Activated naive CD4-positive, alpha-beta T cell treated with anti-CD3 and anti-CD28 coated beads, Interleukin-2, amount 50 U/mL, for 24 hours (primary cell): ENCODE results near the gene SRSF1.
A peak's percentile ranks its signal among the peaks of the same experiment; 100 is the strongest.
"Not testable (repeated sequence)": the region's sequence is repeated elsewhere in the genome, so short reads cannot be mapped to it uniquely, and the experiment has no call there.

Source experiments
- H3K27ac Mint-ChIP-seq: one replicate; pipeline ENCODE4 v1.8.0; 2021; ENCODE audit warnings: mild to moderate bottlenecking, mixed read lengths
- H3K27me3 Mint-ChIP-seq: one replicate; pipeline ENCODE4 v1.8.0; 2021; ENCODE audit warnings: mixed read lengths
- H3K36me3 Mint-ChIP-seq: one replicate; pipeline ENCODE4 v1.8.0; 2021; ENCODE audit warnings: mixed read lengths
- H3K4me1 Mint-ChIP-seq: one replicate; pipeline ENCODE4 v1.8.0; 2021; ENCODE audit warnings: mixed read lengths
- H3K4me3 Mint-ChIP-seq: one replicate; pipeline ENCODE4 v1.8.0; 2021; ENCODE audit warnings: mild to moderate bottlenecking, mixed read lengths
- H3K9me3 Mint-ChIP-seq: one replicate; pipeline ENCODE4 v1.8.0; 2021; ENCODE audit warnings: mixed read lengths

SRSF1 gene

GRCh38 chr17:57984936-57985674, 21.9 kb downstream of the SRSF1 start:
- no peaks in the 10 kb centered on the region for H3K9me3 Mint-ChIP-seq
- no peaks in the 10 kb centered on the region for H3K27me3 Mint-ChIP-seq
- peaks cover 5% of the 10 kb centered on the region for H3K36me3 Mint-ChIP-seq
- peak overlapping the region; percentile 55 for H3K27ac Mint-ChIP-seq
- peak overlapping the region; percentile 64 for H3K4me3 Mint-ChIP-seq
- H3K4me1 Mint-ChIP-seq, result peaks cover 84% of the 10 kb centered on the region

DNA sequence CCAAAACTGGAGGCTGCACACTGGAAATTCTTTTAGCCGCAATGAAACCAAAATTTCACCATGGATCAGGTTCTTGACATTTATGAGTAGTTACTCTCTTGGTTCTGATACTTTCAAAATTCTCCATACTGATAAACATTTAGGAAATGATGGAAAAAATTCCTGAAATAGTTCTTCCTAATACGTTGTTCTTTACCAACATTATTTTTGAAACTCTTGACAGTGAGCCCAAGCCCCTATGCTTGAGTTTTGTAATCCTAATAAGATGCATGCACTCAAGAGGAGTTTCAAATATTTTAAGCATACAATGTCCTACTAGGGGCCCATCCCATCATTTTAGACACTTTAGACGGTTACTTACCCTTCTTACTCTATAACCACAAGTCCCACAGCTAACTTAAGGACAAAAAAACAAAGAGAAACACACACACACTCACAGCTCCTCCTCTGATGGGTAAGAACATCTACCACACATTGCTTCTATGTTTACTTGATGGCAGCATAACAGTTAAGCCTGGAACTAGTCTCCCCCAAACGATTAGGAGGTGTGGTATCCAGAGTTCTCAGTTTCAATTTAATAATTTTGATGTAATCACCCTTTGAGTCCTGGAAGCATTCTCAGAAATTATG, 22.7 kb downstream of the SRSF1 start:
- Mint-ChIP-seq H3K4me3 (peak overlapping the region; percentile 24), H3K27ac (no peak overlapping the region), H3K9me3 (no peaks in the 10 kb centered on the region), H3K27me3 (no peaks in the 10 kb centered on the region), H3K4me1 (peaks cover 78% of the 10 kb centered on the region), H3K36me3 (peaks cover 7% of the 10 kb centered on the region)

DNA sequence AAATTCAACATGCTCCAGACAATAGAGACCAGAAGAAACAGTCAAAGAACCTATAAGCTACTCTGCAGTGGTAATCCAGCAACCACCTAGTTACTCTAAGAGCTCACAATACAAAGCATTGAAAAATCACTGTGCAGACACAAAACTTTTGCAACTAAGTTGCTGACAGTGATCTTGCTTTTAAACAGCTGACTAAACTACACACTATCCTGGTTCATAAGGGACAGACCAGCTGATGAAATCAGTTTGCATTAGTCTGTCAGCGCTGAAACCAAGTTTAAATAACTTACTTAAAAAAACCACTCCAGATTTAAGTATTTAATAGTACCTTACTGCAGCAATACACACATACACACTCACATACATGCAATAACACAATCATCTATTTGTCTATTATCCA, 23.6 kb downstream of the SRSF1 start:
- Mint-ChIP-seq H3K4me1 (peaks cover 70% of the 10 kb centered on the region), H3K9me3 (no peaks in the 10 kb centered on the region), H3K4me3 (peak overlapping the region; percentile 30), H3K27ac (no peak overlapping the region), H3K27me3 (no peaks in the 10 kb centered on the region), H3K36me3 (peaks cover 12% of the 10 kb centered on the region)

DNA sequence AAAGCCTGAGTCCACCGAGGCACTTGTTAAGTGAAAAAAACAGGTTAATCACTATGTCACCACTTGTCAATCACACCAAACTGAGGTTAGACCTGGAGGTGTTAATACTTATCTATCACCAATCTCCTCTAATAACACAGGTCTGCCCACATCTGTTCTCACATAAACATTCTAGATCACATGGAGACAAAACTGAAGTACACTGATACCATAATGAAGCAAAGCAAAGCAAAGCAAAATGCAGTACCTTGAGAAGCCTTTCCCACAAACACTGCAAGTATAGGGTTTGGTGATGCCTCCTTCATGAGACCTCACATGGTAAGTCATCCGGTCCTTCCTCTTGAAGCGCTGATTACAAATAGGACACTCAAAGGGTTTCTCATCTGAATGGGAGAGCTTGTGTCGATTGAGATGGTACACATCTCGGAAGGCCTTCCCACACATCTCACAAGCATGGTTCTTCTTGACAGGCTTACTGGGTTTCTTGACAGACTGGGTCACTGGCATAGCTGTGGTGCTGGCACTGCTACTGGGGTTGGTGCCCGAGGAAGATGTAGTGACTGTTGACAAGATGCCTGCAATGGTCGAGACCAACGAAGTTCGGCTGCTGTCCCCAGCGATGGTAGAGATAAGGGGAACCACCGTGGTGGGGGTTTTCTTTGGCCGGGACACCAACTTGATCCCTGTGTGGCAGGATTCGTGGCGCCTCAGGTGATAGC, 24.4 kb downstream of the SRSF1 start:
- Mint-ChIP-seq H3K36me3 (peaks cover 17% of the 10 kb centered on the region), H3K4me1 (peaks cover 73% of the 10 kb centered on the region), H3K9me3 (no peaks in the 10 kb centered on the region), H3K27ac (peak overlapping the region; percentile 43), H3K27me3 (no peaks in the 10 kb centered on the region), H3K4me3 (peak overlapping the region; percentile 45)

GRCh38 chr17:57980522-57980921, 26.5 kb downstream of the SRSF1 start:
- Mint-ChIP-seq H3K4me1 (peaks cover 58% of the 10 kb centered on the region), H3K27ac (no peak overlapping the region), H3K9me3 (no peaks in the 10 kb centered on the region), H3K4me3 (no peak overlapping the region), H3K36me3 (peaks cover 21% of the 10 kb centered on the region), H3K27me3 (no peaks in the 10 kb centered on the region)

GRCh38 chr17:57979076-57979475, 28.0 kb downstream of the SRSF1 start:
- H3K27ac Mint-ChIP-seq, result no peak overlapping the region
- peaks cover 44% of the 10 kb centered on the region for H3K4me1 Mint-ChIP-seq
- no peaks in the 10 kb centered on the region for H3K9me3 Mint-ChIP-seq
- H3K36me3 Mint-ChIP-seq, result peaks cover 23% of the 10 kb centered on the region
- no peak overlapping the region for H3K4me3 Mint-ChIP-seq
- H3K27me3 Mint-ChIP-seq, result no peaks in the 10 kb centered on the region

- Mint-ChIP-seq H3K4me3 (no peak overlapping the region), H3K27ac (peak overlapping the region; percentile 47), H3K4me1 (peaks cover 19% of the 10 kb centered on the region), H3K9me3 (no peaks in the 10 kb centered on the region), H3K36me3 (peaks cover 21% of the 10 kb centered on the region), H3K27me3 (no peaks in the 10 kb centered on the region)
Measured at GRCh38 chr17:57976594-57976993, 30.5 kb downstream of the SRSF1 start.

DNA sequence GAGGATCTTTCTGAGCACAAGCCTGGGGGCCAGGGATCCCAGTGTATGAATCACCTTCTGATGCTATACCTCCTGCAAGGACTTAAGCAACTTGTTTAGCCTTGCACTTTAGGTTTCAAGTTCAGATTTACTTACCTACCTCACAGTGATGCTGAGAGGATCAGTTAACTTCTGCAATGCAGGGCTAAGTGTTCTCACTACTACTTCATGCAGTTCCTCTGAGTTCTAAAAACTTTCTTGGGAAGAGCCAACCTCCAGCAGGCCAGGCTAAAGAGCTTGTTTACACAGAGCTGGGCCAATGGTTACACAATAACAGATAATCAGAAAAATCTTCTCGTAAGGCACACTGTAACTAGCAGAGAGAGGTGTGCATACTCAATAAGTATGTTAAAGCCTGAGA, 32.0 kb downstream of the SRSF1 start:
- H3K36me3 Mint-ChIP-seq, result peaks cover 21% of the 10 kb centered on the region
- no peak overlapping the region for H3K27ac Mint-ChIP-seq
- no peaks in the 10 kb centered on the region for H3K27me3 Mint-ChIP-seq
- no peaks in the 10 kb centered on the region for H3K9me3 Mint-ChIP-seq
- H3K4me3 Mint-ChIP-seq, result no peak overlapping the region
- H3K4me1 Mint-ChIP-seq, result peaks cover 3% of the 10 kb centered on the region

DNA sequence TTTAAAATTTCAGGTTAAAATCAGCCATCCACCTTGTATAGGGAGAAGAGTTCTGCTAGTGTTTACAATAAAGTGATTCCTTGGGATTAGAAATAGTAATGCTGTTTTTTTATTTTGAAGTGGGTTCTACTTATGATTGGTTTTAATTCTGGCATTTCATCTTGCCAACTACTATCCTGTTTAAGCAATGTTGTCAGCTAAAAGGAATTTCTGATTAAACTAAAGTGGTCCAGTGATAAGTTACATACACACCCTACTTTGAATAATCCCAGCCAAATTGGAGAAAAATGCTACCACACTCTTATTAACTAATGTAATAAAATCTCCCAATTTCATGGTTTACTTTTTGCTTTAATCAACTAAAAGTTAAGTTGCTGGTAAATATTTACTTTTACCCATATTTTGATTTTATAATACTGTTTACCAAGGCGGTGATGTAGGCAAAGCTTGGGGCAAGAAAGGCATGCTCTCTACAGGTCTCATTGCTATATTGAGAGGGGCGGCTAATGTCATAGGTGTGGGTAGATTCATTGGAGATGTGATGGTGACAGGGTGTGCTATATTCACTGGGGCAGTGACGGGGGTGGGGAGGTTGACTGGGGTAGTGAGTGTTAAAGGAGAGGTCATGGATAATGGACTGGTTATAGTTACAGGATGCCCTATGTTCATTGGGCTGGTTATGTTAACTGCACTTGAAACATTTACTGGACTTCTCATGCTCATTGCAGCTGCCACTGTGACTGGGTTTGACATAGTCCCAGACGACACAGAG, 32.8 kb downstream of the SRSF1 start:
- peak overlapping the region; percentile 8 for H3K27ac Mint-ChIP-seq
- not testable (repeated sequence) for H3K27me3 Mint-ChIP-seq, H3K4me1 Mint-ChIP-seq, H3K9me3 Mint-ChIP-seq, H3K4me3 Mint-ChIP-seq
- peaks cover 19% of the 10 kb centered on the region for H3K36me3 Mint-ChIP-seq

DNA sequence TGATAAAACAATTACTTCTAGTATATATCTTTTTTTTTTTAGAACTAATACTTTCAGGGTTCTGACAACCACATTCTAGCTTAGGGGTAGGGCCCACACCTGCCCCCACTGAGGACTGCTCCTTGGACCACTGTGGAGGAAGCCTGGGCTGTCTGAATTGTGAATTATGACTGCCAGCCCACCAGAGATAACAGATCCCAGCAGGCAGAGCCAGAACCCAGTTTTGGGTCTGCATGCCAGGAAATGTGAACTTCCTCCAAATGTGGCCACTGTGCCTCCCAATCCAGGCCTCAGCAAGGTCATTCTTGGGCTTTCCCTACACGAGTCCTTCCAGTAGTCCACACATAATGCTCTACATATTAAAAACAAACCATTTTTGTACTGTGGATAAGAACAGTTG, 34.9 kb downstream of the SRSF1 start:
- Mint-ChIP-seq H3K36me3 (peaks cover 9% of the 10 kb centered on the region), H3K27me3 (no peaks in the 10 kb centered on the region), H3K9me3 (no peaks in the 10 kb centered on the region), H3K27ac (no peak overlapping the region), H3K4me3 (no peak overlapping the region), H3K4me1 (no peaks in the 10 kb centered on the region)

DNA sequence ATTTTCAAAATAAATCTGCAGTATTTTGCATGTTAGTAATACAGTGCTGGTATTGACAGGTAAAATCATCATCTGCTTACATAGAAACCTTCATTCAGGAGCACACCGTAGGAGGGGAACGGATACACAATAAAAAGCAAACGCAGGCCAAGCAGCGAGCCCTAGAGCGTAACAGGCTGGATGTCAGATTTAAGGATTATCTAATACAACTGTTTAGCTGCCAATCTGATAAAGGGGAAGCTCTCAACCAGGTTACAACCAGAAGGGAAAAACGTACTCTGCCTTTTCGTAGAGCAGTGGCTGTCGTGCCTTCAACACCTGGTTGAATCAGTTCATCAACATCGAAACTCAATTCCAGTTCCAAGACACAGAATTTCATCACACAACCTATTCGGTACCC, 35.5 kb downstream of the SRSF1 start:
- H3K4me3 Mint-ChIP-seq, result no peak overlapping the region
- no peaks in the 10 kb centered on the region for H3K27me3 Mint-ChIP-seq
- peaks cover 9% of the 10 kb centered on the region for H3K36me3 Mint-ChIP-seq
- no peaks in the 10 kb centered on the region for H3K4me1 Mint-ChIP-seq
- H3K9me3 Mint-ChIP-seq, result no peaks in the 10 kb centered on the region
- no peak overlapping the region for H3K27ac Mint-ChIP-seq

DNA sequence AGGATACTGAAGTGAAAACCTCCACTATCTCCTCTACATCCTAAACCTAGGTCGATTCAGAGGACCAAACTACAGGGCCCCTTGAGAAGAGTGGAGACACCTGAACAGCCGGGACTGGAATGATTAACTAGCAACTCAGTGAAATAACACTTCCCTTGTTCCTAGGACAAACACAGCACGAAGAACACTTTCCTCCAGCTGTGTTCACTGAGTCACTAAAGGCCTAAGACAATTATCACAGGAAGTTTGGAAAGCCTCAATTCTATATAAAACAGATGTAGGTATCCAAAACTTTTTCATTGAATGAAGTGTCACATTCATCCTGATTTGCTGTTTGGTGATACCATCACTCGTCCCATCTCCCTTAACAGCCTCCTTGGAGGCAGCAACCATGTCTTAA, 36.3 kb downstream of the SRSF1 start:
- no peaks in the 10 kb centered on the region for H3K9me3 Mint-ChIP-seq
- H3K4me1 Mint-ChIP-seq, result no peaks in the 10 kb centered on the region
- H3K36me3 Mint-ChIP-seq, result peaks cover 5% of the 10 kb centered on the region
- H3K27ac Mint-ChIP-seq, result no peak overlapping the region
- no peaks in the 10 kb centered on the region for H3K27me3 Mint-ChIP-seq
- H3K4me3 Mint-ChIP-seq, result no peak overlapping the region

DNA sequence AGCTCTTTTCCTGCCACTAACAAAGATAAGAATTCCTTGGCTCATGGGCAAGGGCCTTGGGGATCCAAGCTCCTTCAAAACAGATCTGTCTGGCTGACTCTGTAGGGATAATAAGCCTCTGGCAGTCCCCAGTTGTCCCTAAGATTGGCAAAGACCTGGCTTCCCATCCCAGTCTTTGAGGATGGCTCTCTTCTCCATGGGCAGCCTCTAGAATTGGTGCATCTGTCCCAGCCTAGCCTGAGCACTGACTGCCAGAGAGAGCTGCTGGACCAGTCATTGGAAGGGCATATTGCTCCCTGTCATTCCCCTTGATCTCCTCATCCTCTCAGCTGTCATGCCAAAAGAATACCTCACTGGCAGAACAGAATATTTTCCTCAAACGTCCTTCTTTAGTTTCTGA, 38.6 kb downstream of the SRSF1 start:
- Mint-ChIP-seq H3K36me3 (peaks cover 2% of the 10 kb centered on the region), H3K27me3 (no peaks in the 10 kb centered on the region), H3K4me3 (no peak overlapping the region), H3K9me3 (no peaks in the 10 kb centered on the region), H3K4me1 (no peaks in the 10 kb centered on the region), H3K27ac (no peak overlapping the region)

DNA sequence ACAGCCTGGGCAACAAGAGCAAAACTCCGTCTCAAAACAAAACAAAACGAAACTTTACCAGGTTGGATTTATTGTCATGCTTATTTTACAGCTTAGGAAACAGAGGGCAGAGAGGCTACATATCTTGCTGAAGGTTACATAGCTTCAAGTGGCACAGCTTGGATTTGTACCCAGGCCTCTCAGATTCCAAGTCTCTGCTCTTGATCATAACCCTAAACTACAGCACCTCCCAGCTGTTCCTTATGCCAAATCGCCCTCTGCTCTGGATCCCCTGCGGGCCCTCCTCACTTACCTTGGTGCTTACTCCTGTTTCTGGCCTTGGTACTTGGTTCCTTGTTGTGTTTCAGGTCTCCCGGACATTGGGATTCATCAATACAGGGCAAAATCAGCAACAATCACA, 40.2 kb downstream of the SRSF1 start:
- Mint-ChIP-seq H3K4me1 (no peaks in the 10 kb centered on the region), H3K36me3 (no peaks in the 10 kb centered on the region), H3K27me3 (no peaks in the 10 kb centered on the region), H3K4me3 (no peak overlapping the region), H3K9me3 (no peaks in the 10 kb centered on the region), H3K27ac (no peak overlapping the region)

DNA sequence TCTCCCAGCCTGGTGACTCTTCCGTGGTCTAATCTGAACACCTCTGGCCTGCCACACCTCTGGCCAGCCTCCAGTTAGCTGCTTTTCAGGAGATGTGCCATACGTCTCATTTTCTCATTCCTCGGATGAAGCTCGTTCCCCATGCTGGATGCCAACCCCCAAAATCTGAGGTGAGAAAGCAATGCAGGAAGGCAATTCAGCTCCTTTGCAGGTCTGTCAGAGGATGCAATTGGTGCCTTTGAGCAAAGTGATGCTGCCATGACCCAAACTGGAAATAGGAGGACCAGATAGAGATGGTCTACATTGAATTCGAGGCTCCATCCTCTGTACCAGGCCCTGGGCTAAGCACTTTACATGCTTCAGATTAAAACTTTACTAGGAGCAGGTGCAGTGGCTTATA, 40.8 kb downstream of the SRSF1 start:
- Mint-ChIP-seq H3K9me3 (no peaks in the 10 kb centered on the region), H3K4me3 (no peak overlapping the region), H3K27ac (no peak overlapping the region), H3K4me1 (no peaks in the 10 kb centered on the region), H3K27me3 (no peaks in the 10 kb centered on the region), H3K36me3 (no peaks in the 10 kb centered on the region)
